CD14-positive monocyte (primary cell): Measurements from ENCODE around the gene EPG5. TPM values are rescaled to one million over a fixed set of nuclear protein-coding genes. Genes with fewer than 3 reads are reported as not detected.

ENCODE experiments used
- DNase-seq, 3 donors: peaks; one replicate each; pipeline ENCODE4 v3.0.0-alpha.2; 2011 to 2022
- H2AFZ ChIP-seq: 2 replicates; pipeline ENCODE4 v1.6.0; 2012; ENCODE audit warnings: mild to moderate bottlenecking, low read depth, low read length, inconsistent platforms; ENCODE audit not compliant: insufficient read depth, poor library complexity, severe bottlenecking
- H3K27ac ChIP-seq, 2 donors: 1 replicate in 1 of 2; 2 replicates in 1 of 2; pipeline ENCODE4 v1.5.1; 2012 to 2013; ENCODE audit warnings: low read length in 2 of 2, control low read depth in 1 of 2, inconsistent platforms in 1 of 2, low read depth in 1 of 2, mild to moderate bottlenecking in 1 of 2
- H3K27me3 ChIP-seq, 2 donors: one replicate each; pipeline versions ENCODE4 v1.6.0 to v1.6.1; 2011 to 2013; ENCODE audit warnings: low read length in 2 of 2; ENCODE audit not compliant: control insufficient read depth in 2 of 2, insufficient read depth in 2 of 2
- H3K36me3 ChIP-seq, 2 donors: replicated peaks in 1 of 2; 1 replicate in 1 of 2; 2 replicates in 1 of 2; pipeline versions ENCODE4 v1.5.1 to v1.6.1; 2012 to 2013; ENCODE audit warnings: low read length in 2 of 2, control low read depth in 1 of 2, inconsistent platforms in 1 of 2, mild to moderate bottlenecking in 1 of 2; ENCODE audit not compliant: insufficient read depth in 2 of 2, control insufficient read depth in 1 of 2
- H3K4me1 ChIP-seq, 2 donors: 1 replicate in 1 of 2; 2 replicates in 1 of 2; pipeline versions ENCODE4 v1.5.1 to v1.6.1; 2012 to 2013; ENCODE audit warnings: low read length in 2 of 2, control low read depth in 1 of 2, inconsistent platforms in 1 of 2, mild to moderate bottlenecking in 1 of 2, moderate library complexity in 1 of 2; ENCODE audit not compliant: insufficient read depth in 2 of 2, control insufficient read depth in 1 of 2
- H3K4me2 ChIP-seq: replicated peaks from 2 replicates; pipeline ENCODE3; 2012; ENCODE audit warnings: low read length, moderate library complexity, mild to moderate bottlenecking; ENCODE audit not compliant: poor library complexity, severe bottlenecking; ENCODE audit errors: extremely low read depth
- H3K4me3 ChIP-seq, 3 experiments: fragments of 200-600 bp in 1 of 3; sonication (generic) in 1 of 3; replicated peaks in 1 of 3; 1 replicate in 2 of 3; 2 replicates in 1 of 3; pipeline ENCODE4 v1.5.1; 2011 to 2013; ENCODE audit warnings: low read length in 3 of 3, mild to moderate bottlenecking in 3 of 3, control low read depth in 2 of 3, low read depth in 2 of 3, inconsistent platforms in 1 of 3, moderate library complexity in 1 of 3
- H3K79me2 ChIP-seq: 2 replicates; pipeline ENCODE4 v1.6.0; 2012; ENCODE audit warnings: mild to moderate bottlenecking, control low read depth, inconsistent platforms, low read length, moderate library complexity; ENCODE audit not compliant: insufficient read depth
- H3K9ac ChIP-seq: 2 replicates; pipeline ENCODE4 v1.6.0; 2017; ENCODE audit warnings: low read length, mild to moderate bottlenecking; ENCODE audit not compliant: insufficient read depth, poor library complexity, severe bottlenecking
- H3K9me3 ChIP-seq, 2 donors: replicated peaks in 1 of 2; 1 replicate in 1 of 2; 2 replicates in 1 of 2; pipeline versions ENCODE4 v1.5.1 to v1.6.1; 2012 to 2013; ENCODE audit warnings: low read length in 2 of 2, control low read depth in 1 of 2; ENCODE audit not compliant: control insufficient read depth in 1 of 2, insufficient read depth in 1 of 2
- H4K20me1 ChIP-seq: 2 replicates; pipeline ENCODE4 v1.6.0; 2012; ENCODE audit warnings: mild to moderate bottlenecking, low read length, control low read depth, moderate library complexity; ENCODE audit not compliant: insufficient read depth
- H3K27ac Mint-ChIP-seq, 7 donors: one replicate each; pipeline ENCODE4 v1.8.0; 2020; ENCODE audit warnings: mild to moderate bottlenecking in 7 of 7, mixed read lengths in 7 of 7, moderate library complexity in 6 of 7, inconsistent platforms in 2 of 7
- H3K27me3 Mint-ChIP-seq, 3 donors: one replicate each; pipeline ENCODE4 v1.8.0; 2021 to 2022; ENCODE audit warnings: low read depth in 3 of 3, mild to moderate bottlenecking in 3 of 3, mixed read lengths in 3 of 3, moderate library complexity in 3 of 3, inconsistent platforms in 1 of 3
- H3K36me3 Mint-ChIP-seq, 2 donors: one replicate each; pipeline ENCODE4 v1.8.0; 2020; ENCODE audit warnings: mixed read lengths in 2 of 2, inconsistent platforms in 1 of 2, mild to moderate bottlenecking in 1 of 2
- H3K4me1 Mint-ChIP-seq: one replicate; pipeline ENCODE4 v1.8.0; 2020; ENCODE audit warnings: mild to moderate bottlenecking, mixed read lengths
- H3K4me3 Mint-ChIP-seq, 2 donors: one replicate each; pipeline ENCODE4 v1.8.0; 2020; ENCODE audit warnings: mild to moderate bottlenecking in 2 of 2, mixed read lengths in 2 of 2, moderate library complexity in 1 of 2
- H3K9me3 Mint-ChIP-seq, 7 donors: one replicate each; pipeline ENCODE4 v1.8.0; 2020 to 2022; ENCODE audit warnings: mixed read lengths in 7 of 7, mild to moderate bottlenecking in 6 of 7, moderate library complexity in 6 of 7, inconsistent platforms in 2 of 7
- WGBS: methylation state at CpG from one replicate; pipeline ENCODE4 v1.1.5; 2013; ENCODE audit warnings: missing lambda C conversion rate; ENCODE audit not compliant: insufficient coverage; 5-methylcytosine and 5-hydroxymethylcytosine counted together
- intact Hi-C, 2 donors: fragments of 100-400 bp; cut with micrococcal nuclease; formaldehyde crosslinking; loops; one replicate each; pipeline versions ENCODE4 v1.15.0 to v1.15.1; 2023
- polyA plus RNA-seq, 3 donors: library from polyadenylated mRNA; depleted of rRNA in 1 of 3; unstranded in 2 of 3; stranded (reverse) in 1 of 3; fragments of 300-500 nt in 2 of 3; fragments of >200 nt in 1 of 3; fragmentation: Illumina TruSeq in 2 of 3; gene quantifications; 1 replicate in 2 of 3; 2 replicates in 1 of 3; pipeline ENCODE4 v1.2.3, GENCODE V29; 2012 to 2021
- TF ChIP-seq, protein P1 (sequence below): fragments of 200-600 bp; IDR thresholded peaks from one replicate; pipeline ENCODE4 v1.8.0; 2022; ENCODE audit warnings: antibody characterized with exemption, mild to moderate bottlenecking

EPG5 gene
- polyA plus RNA-seq, 3 donors: 1.3 to 15.9 (median 1.4) TPM

DNA sequence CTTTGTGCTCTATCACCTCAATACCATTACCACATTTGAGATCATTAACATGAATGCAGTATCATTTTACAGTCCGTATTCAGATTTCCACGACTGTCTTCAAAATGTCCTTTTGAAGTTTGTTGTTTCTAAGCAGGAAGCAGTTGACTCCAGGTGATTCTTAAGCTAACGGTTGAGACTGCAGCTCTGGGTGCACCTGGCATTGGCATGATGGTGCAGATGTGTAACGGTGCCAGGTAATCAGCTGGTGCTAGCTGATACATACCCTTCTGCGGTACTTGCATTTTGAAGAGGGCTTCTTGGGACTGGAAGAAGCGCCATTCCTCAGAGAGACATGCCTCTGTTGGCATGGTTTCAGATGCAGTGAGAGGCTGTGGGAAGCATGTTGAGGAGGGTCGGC is 122.2 kb downstream of the EPG5 start:
- Histone ChIP-seq H3K4me1 (peaks cover 0 to 6% of the 10 kb centered on the region in 2 donors), H3K9ac (no peak overlapping the region), H3K4me2 (no peak overlapping the region), H3K9me3 (no peaks in the 10 kb centered on the region), H3K79me2 (no peaks in the 10 kb centered on the region), H3K27me3 (peaks cover 0 to 2% of the 10 kb centered on the region in 2 donors), H3K36me3 (peaks cover 5 to 16% of the 10 kb centered on the region in 2 donors), H3K4me3 (no peak overlapping the region), H2AFZ (no peak overlapping the region), H4K20me1 (no peaks in the 10 kb centered on the region), H3K27ac (no peak overlapping the region)
- DNase-seq: no peak
- H3K27ac Mint-ChIP-seq: no peak overlapping the region
- peaks cover 3% of the 10 kb centered on the region in 3 donors for H3K27me3 Mint-ChIP-seq
- no peaks in the 10 kb centered on the region for H3K9me3 Mint-ChIP-seq
- H3K4me1 Mint-ChIP-seq: peaks cover 5% of the 10 kb centered on the region
- TF ChIP-seq, protein P1, sequence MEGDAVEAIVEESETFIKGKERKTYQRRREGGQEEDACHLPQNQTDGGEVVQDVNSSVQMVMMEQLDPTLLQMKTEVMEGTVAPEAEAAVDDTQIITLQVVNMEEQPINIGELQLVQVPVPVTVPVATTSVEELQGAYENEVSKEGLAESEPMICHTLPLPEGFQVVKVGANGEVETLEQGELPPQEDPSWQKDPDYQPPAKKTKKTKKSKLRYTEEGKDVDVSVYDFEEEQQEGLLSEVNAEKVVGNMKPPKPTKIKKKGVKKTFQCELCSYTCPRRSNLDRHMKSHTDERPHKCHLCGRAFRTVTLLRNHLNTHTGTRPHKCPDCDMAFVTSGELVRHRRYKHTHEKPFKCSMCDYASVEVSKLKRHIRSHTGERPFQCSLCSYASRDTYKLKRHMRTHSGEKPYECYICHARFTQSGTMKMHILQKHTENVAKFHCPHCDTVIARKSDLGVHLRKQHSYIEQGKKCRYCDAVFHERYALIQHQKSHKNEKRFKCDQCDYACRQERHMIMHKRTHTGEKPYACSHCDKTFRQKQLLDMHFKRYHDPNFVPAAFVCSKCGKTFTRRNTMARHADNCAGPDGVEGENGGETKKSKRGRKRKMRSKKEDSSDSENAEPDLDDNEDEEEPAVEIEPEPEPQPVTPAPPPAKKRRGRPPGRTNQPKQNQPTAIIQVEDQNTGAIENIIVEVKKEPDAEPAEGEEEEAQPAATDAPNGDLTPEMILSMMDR: no peak
- 97% methylated on average over 6 of the region's 7 CpGs for WGBS
- intact Hi-C loops: no loop called here
- H3K4me3 Mint-ChIP-seq: no peak overlapping the region
- H3K36me3 Mint-ChIP-seq: peaks cover 22% of the 10 kb centered on the region in 2 donors

DNA sequence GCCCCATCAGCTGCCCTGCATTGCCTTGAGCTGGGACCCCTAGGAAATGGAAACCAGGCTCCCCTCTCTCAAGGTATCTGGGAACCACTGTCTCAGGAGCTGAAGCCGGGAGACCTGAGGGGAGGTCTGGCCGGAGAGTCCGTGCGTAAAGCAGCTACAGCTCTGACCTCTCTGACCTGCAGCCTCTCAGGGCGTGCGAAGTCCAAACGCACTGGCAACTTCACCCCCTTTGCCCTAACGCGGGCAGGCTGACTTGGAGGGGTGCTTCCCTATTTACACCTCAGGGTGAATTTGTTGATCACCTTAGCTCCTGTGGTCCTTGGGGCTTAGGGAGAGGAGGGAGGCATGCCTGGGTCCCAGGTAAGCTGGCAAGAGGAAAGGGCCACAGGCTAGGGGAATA is 124.1 kb downstream of the EPG5 start:
- H3K9me3 Mint-ChIP-seq: peaks cover 0 to 2% (median 0%) of the 10 kb centered on the region in 7 donors
- no peak for DNase-seq
- no peak overlapping the region for H3K4me3 Mint-ChIP-seq
- H3K4me3 ChIP-seq: no peak overlapping the region
- H3K27ac Mint-ChIP-seq: peak overlapping the region in 1 of 7 donors; percentile 13
- H3K36me3 Mint-ChIP-seq: peaks cover 9 to 10% of the 10 kb centered on the region in 2 donors
- no peak overlapping the region for H3K27ac ChIP-seq
- no peaks in the 10 kb centered on the region for H3K79me2 ChIP-seq
- 100% methylated on average over 8 of the region's 9 CpGs for WGBS
- H3K36me3 ChIP-seq: no peaks in the 10 kb centered on the region
- H2AFZ ChIP-seq: no peak overlapping the region
- no peak overlapping the region for H3K4me2 ChIP-seq
- H3K27me3 Mint-ChIP-seq: peaks cover 14 to 22% (median 21%) of the 10 kb centered on the region in 3 donors
- H4K20me1 ChIP-seq: no peaks in the 10 kb centered on the region
- no peak overlapping the region for H3K9ac ChIP-seq
- peaks cover 16% of the 10 kb centered on the region for H3K4me1 Mint-ChIP-seq
- intact Hi-C loops: no loop called here
- peaks cover 6 to 21% of the 10 kb centered on the region in 2 donors for H3K4me1 ChIP-seq
- H3K9me3 ChIP-seq: no peaks in the 10 kb centered on the region
- TF ChIP-seq, protein P1: no peak
- peaks cover 11 to 19% of the 10 kb centered on the region in 2 donors for H3K27me3 ChIP-seq
